Body of pancreas (tissue), 4 donors: ENCODE results near the gene BCKDK. TPM values are rescaled to one million over a fixed set of nuclear protein-coding genes. Genes with fewer than 3 reads are reported as not detected.

Experiments used
- ATAC-seq: fragments of 150-250 bp; one replicate; pipeline ENCODE4 v1.9.1; 2016
- DNase-seq, 4 donors: peaks; one replicate each; pipeline ENCODE4 v3.0.0-alpha.2; 2019
- H3K27ac ChIP-seq, 4 donors: fragments of 200-600 bp; sonication (generic); 1 replicate in 3 of 4; 2 replicates in 1 of 4; pipeline versions ENCODE4 v1.5.1 to v1.6.1; 2016 to 2019; ENCODE audit warnings: mild to moderate bottlenecking in 1 of 4, mixed read lengths in 1 of 4, moderate library complexity in 1 of 4
- H3K27me3 ChIP-seq, 2 donors: fragments of 200-600 bp; sonication (generic); one replicate each; pipeline ENCODE4 v1.6.0; 2016; ENCODE audit warnings: mild to moderate bottlenecking in 1 of 2
- H3K36me3 ChIP-seq, 2 donors: fragments of 200-600 bp; sonication (generic); replicated peaks in 1 of 2; 2 replicates each; pipeline ENCODE4 v1.5.1; 2016; ENCODE audit warnings: low read depth in 2 of 2; ENCODE audit not compliant: insufficient read depth in 1 of 2
- H3K4me1 ChIP-seq: fragments of 200-600 bp; sonication (generic); one replicate; pipeline ENCODE4 v1.6.0; 2016
- H3K4me3 ChIP-seq, 2 donors: fragments of 200-600 bp; sonication (generic); 1 replicate in 1 of 2; 2 replicates in 1 of 2; pipeline ENCODE4 v1.5.1; 2016 to 2019
- H3K9me3 ChIP-seq, 3 donors: fragments of 200-600 bp; sonication (generic); 1 replicate in 2 of 3; 2 replicates in 1 of 3; pipeline ENCODE4 v1.5.1; 2016
- CTCF ChIP-seq, 7 experiments: fragments of 450-650 bp in 4 of 7; fragments of 200-600 bp in 3 of 7; sonication (generic) in 3 of 7; IDR thresholded peaks; one replicate each; pipeline ENCODE4 v1.5.1; 2016 to 2019; ENCODE audit warnings: antibody characterized with exemption in 7 of 7
- POLR2A ChIP-seq, 3 donors: fragments of 450-650 bp; IDR thresholded peaks; one replicate each; pipeline ENCODE4 v1.6.1; 2016; ENCODE audit warnings: antibody characterized with exemption in 3 of 3, mild to moderate bottlenecking in 2 of 3
- WGBS, 2 donors: methylation state at CpG; one replicate each; pipeline ENCODE4 v1.1.5; 2017; 5-methylcytosine and 5-hydroxymethylcytosine counted together
- intact Hi-C: fragments of 100-400 bp; cut with DNase I; formaldehyde crosslinking; loops from one replicate; pipeline ENCODE4 v1.15.1; 2023
- total RNA-seq, 2 donors: library from RNA; depleted of rRNA; stranded (reverse); fragments of >200 nt; gene quantifications; one replicate each; pipeline ENCODE4 v1.1.0, GENCODE V29; 2016

BCKDK gene
- total RNA-seq, 2 donors from 2014 or later: 33.9 to 61.7 TPM

GRCh38 chr16:31081428-31082351 lies 26.5 kb upstream of the BCKDK start:
- H3K9me3 ChIP-seq: no peaks in the 10 kb centered on the region
- H3K27ac ChIP-seq: no peak overlapping the region
- intact Hi-C loops: no loop called here
- 80 to 83% methylated on average over 13 to 23 of the region's 26 CpGs for WGBS, 2 donors
- no peaks in the 10 kb centered on the region for H3K4me1 ChIP-seq
- ATAC-seq: no peak
- H3K27me3 ChIP-seq: no peaks in the 10 kb centered on the region
- no peak overlapping the region for H3K4me3 ChIP-seq
- peaks cover 8 to 31% of the 10 kb centered on the region in 2 donors for H3K36me3 ChIP-seq
- DNase-seq: no peak
- TF ChIP-seq POLR2A (IDR thresholded peaks at IDR 0.05) (no peak), CTCF (IDR thresholded peaks at IDR 0.05) (no peak)

GRCh38 chr16:31082368-31083045 lies 25.7 kb upstream of the BCKDK start:
- no peak overlapping the region for H3K27ac ChIP-seq
- H3K27me3 ChIP-seq: no peaks in the 10 kb centered on the region
- WGBS, 2 donors: 63 to 82% methylated on average over 3 to 14 of the region's 14 CpGs
- no peak for ATAC-seq
- no peak for DNase-seq
- H3K9me3 ChIP-seq: no peaks in the 10 kb centered on the region
- TF ChIP-seq POLR2A (IDR thresholded peaks at IDR 0.05) (no peak), CTCF (IDR thresholded peaks at IDR 0.05) (no peak)
- no peak overlapping the region for H3K4me3 ChIP-seq
- H3K4me1 ChIP-seq: no peaks in the 10 kb centered on the region
- H3K36me3 ChIP-seq: peaks cover 8 to 27% of the 10 kb centered on the region in 2 donors
- intact Hi-C loops: no loop called here

GRCh38 chr16:31083081-31083480 lies 25.1 kb upstream of the BCKDK start:
- Histone ChIP-seq H3K4me1 (no peaks in the 10 kb centered on the region), H3K27me3 (no peaks in the 10 kb centered on the region), H3K36me3 (peaks cover 5 to 22% of the 10 kb centered on the region in 2 donors), H3K9me3 (no peaks in the 10 kb centered on the region), H3K4me3 (no peak overlapping the region), H3K27ac (no peak overlapping the region)
- no peak for TF ChIP-seq CTCF (IDR thresholded peaks at IDR 0.05)
- no peak for TF ChIP-seq POLR2A (IDR thresholded peaks at IDR 0.05)
- ATAC-seq (no peak), DNase-seq (no peak)
- WGBS, 2 donors: 65 to 66% methylated on average over 9 of the region's 9 CpGs
- intact Hi-C loops: no loop called here

- WGBS, 2 donors: 71 to 75% methylated on average over 5 of the region's 5 CpGs
- Histone ChIP-seq H3K4me1 (no peaks in the 10 kb centered on the region), H3K27me3 (no peaks in the 10 kb centered on the region), H3K27ac (no peak overlapping the region), H3K4me3 (no peak overlapping the region), H3K9me3 (no peaks in the 10 kb centered on the region), H3K36me3 (peaks cover under 1 to 17% of the 10 kb centered on the region in 2 donors)
- intact Hi-C loops: no loop called here
- no peak for TF ChIP-seq CTCF (IDR thresholded peaks at IDR 0.05)
- no peak for TF ChIP-seq POLR2A (IDR thresholded peaks at IDR 0.05)
- ATAC-seq (no peak), DNase-seq (no peak)
These were observed 24.6 kb upstream of the BCKDK start for GRCh38 chr16:31083556-31083955.
